HepG2 (cell line): Measurements from ENCODE around the gene OXLD1. TPM values are rescaled to one million over a fixed set of nuclear protein-coding genes. Genes with fewer than 3 reads are reported as not detected.

Experiments used
- ATAC-seq: fragments of 200-7000 bp; cut with Tn5 transposase; 3 replicates; pipeline ENCODE4 v1.9.1; 2020; ENCODE audit warnings: mild to moderate bottlenecking, moderate library complexity
- BruUV-seq: library from RNA; stranded (reverse); fragments of 400-500 nt; replicated peaks from 2 replicates; lab custom pipeline; 2021; lab: Mats Ljungman, UMichigan
- CTCF ChIA-PET: fragments of 300-600 bp; formaldehyde crosslinking; extraction: SDS; loops from one replicate; lab custom pipeline; 2021; ENCODE audit warnings: low total read pairs, inconsistent platforms, low intra/inter-chr PET ratio; lab: Yijun Ruan, JAX
- POLR2A ChIA-PET: fragments of 350-600 bp; sonication (Branson Sonifier 250); formaldehyde crosslinking; loops from one replicate; lab custom pipeline; 2020; ENCODE audit warnings: antibody characterized with exemption, inconsistent platforms; lab: Yijun Ruan, JAX
- DNase-seq: peaks from one replicate; pipeline ENCODE4 v3.0.0-alpha.2; 2015; ENCODE audit warnings: low spot score
- FAIRE-seq: peaks from 3 replicates; lab custom pipeline; 2011; peaks lifted over from hg19 to GRCh38; lab: Jason Lieb, UNC
- H2AFZ ChIP-seq: one replicate; pipeline ENCODE4 v1.6.1; 2011; ENCODE audit warnings: low read length, inconsistent platforms
- H3K27ac ChIP-seq: fragments of 300-600 bp; 3 replicates; pipeline ENCODE4 v1.8.0; 2011; ENCODE audit warnings: mixed run types, mild to moderate bottlenecking, mixed read lengths, low read length, inconsistent platforms; ENCODE audit not compliant: insufficient read depth; ENCODE audit errors: extremely low read length
- H3K27me3 ChIP-seq, 2 experiments: fragments of 200-600 bp in 1 of 2; 2 replicates in 1 of 2; 3 replicates in 1 of 2; pipeline versions ENCODE4 v1.6.0 to v1.8.0; 2011; ENCODE audit warnings: low read length in 2 of 2, mild to moderate bottlenecking in 2 of 2, moderate library complexity in 2 of 2, inconsistent platforms in 1 of 2; ENCODE audit not compliant: insufficient read depth in 2 of 2, control insufficient read depth in 1 of 2
- H3K36me3 ChIP-seq, 2 experiments: fragments of 200-600 bp in 1 of 2; replicated peaks in 1 of 2; 2 replicates in 1 of 2; 3 replicates in 1 of 2; pipeline versions ENCODE4 v1.5.1 to v1.8.0; 2011; ENCODE audit warnings: low read length in 2 of 2, inconsistent platforms in 1 of 2; ENCODE audit not compliant: insufficient read depth in 2 of 2, control insufficient read depth in 1 of 2
- H3K4me1 ChIP-seq: 2 replicates; pipeline ENCODE4 v1.5.1; 2012; ENCODE audit warnings: low read length, inconsistent platforms; ENCODE audit not compliant: insufficient read depth
- H3K4me2 ChIP-seq: 2 replicates; pipeline ENCODE4 v1.6.0; 2011; ENCODE audit warnings: low read depth, low read length, inconsistent platforms
- H3K4me3 ChIP-seq, 3 experiments: fragments of 200-600 bp in 1 of 3; sonication (generic), shearing (Covaris generic) in 1 of 3; replicated peaks in 1 of 3; 2 replicates each; pipeline ENCODE4 v1.5.1; 2011 to 2016; ENCODE audit warnings: low read length in 3 of 3, inconsistent platforms in 2 of 3, low read depth in 2 of 3, mild to moderate bottlenecking in 2 of 3, control low read depth in 1 of 3, mixed read lengths in 1 of 3; ENCODE audit not compliant: insufficient read depth in 1 of 3
- H3K79me2 ChIP-seq: one replicate; pipeline ENCODE4 v1.6.1; 2011; ENCODE audit warnings: low read length, inconsistent platforms; ENCODE audit not compliant: insufficient read depth
- H3K9ac ChIP-seq: 2 replicates; pipeline ENCODE4 v1.6.0; 2011; ENCODE audit warnings: mild to moderate bottlenecking, low read depth, low read length, inconsistent platforms; ENCODE audit not compliant: insufficient read depth
- H3K9me3 ChIP-seq: 2 replicates; pipeline ENCODE4 v1.5.1; 2012; ENCODE audit warnings: mild to moderate bottlenecking, low read length
- H4K20me1 ChIP-seq: 2 replicates; pipeline ENCODE4 v1.6.0; 2011; ENCODE audit warnings: inconsistent platforms, mild to moderate bottlenecking, low read length, moderate library complexity; ENCODE audit not compliant: insufficient read depth
- ATF7 ChIP-seq, 2 experiments: fragments of 450-650 bp in 1 of 2; sonication (generic) in 1 of 2; formaldehyde crosslinking in 1 of 2; IDR thresholded peaks; 2 replicates each; pipeline versions ENCODE4 v1.4.0 to v1.6.1; 2016 to 2020; ENCODE audit warnings: antibody characterized with exemption in 1 of 2, mild to moderate bottlenecking in 1 of 2, missing genetic modification reagents in 1 of 2
- ATRX ChIP-seq: sonication (generic); formaldehyde crosslinking; IDR thresholded peaks from 2 replicates; pipeline ENCODE4 v1.4.0; 2020; ENCODE audit warnings: missing genetic modification reagents, borderline replicate concordance
- MEIS1 ChIP-seq: sonication (generic); formaldehyde crosslinking; IDR thresholded peaks from 2 replicates; pipeline ENCODE4 v1.9.0; 2021; ENCODE audit warnings: mild to moderate bottlenecking, missing genetic modification reagents, moderate library complexity, borderline replicate concordance
- MIXL1 ChIP-seq: IDR thresholded peaks from 2 replicates; pipeline ENCODE4 v1.6.1; 2016
- NAIF1 ChIP-seq: sonication (generic); formaldehyde crosslinking; IDR thresholded peaks from 2 replicates; pipeline ENCODE4 v1.5.0; 2020; ENCODE audit warnings: mild to moderate bottlenecking, missing genetic modification reagents, borderline replicate concordance
- NR1H2 ChIP-seq: sonication (generic); formaldehyde crosslinking; IDR thresholded peaks from 2 replicates; pipeline ENCODE4 v1.8.1; 2022; ENCODE audit warnings: low read depth, missing genetic modification reagents, borderline replicate concordance
- SMARCE1 ChIP-seq: fragments of 450-650 bp; IDR thresholded peaks from 2 replicates; pipeline ENCODE4 v1.6.1; 2017; ENCODE audit warnings: borderline replicate concordance
- TARDBP ChIP-seq: sonication (generic); formaldehyde crosslinking; IDR thresholded peaks from 2 replicates; pipeline ENCODE4 v1.8.0; 2022; ENCODE audit warnings: mild to moderate bottlenecking, missing genetic modification reagents
- ZNF446 ChIP-seq: sonication (generic); formaldehyde crosslinking; IDR thresholded peaks from 2 replicates; pipeline ENCODE4 v1.5.0; 2020; ENCODE audit warnings: mild to moderate bottlenecking, missing genetic modification reagents
- ZNF761 ChIP-seq: sonication (generic); formaldehyde crosslinking; conservative IDR thresholded peaks from 2 replicates; pipeline ENCODE4 v1.4.0; 2020; ENCODE audit warnings: mild to moderate bottlenecking, missing genetic modification reagents
- WGBS: methylation state at CpG from one replicate; pipeline ENCODE4 v1.1.6; 2017; ENCODE audit warnings: low lambda C conversion rate; 5-methylcytosine and 5-hydroxymethylcytosine counted together
- in situ Hi-C: cut with HindIII; loops from 2 replicates; pipeline ENCODE4 v1.10.0; 2017; ENCODE audit warnings: low pct_unique_long_range_greater_than_20kb; ENCODE audit not compliant: extremely low pct_ligation_motif_present
- intact Hi-C: fragments of 100-400 bp; cut with micrococcal nuclease; formaldehyde crosslinking; loops from one replicate; pipeline ENCODE4 v1.10.0; 2022; ENCODE audit not compliant: unreplicated experiment
- polyA plus RNA-seq, 8 experiments: library from polyadenylated mRNA; depleted of rRNA in 3 of 8; stranded (reverse) in 7 of 8; unstranded in 1 of 8; fragments of >200 nt; fragmentation: Illumina TruSeq in 4 of 8; extraction: Trizol in 4 of 8; gene quantifications; 2 replicates each; pipeline versions ENCODE4 v1.2.1 to v1.2.3, GENCODE V29; 2011 to 2016; ENCODE audit warnings: low read depth in 4 of 8, missing spikeins in 1 of 8, mixed read lengths in 1 of 8; ENCODE audit not compliant: insufficient read depth in 1 of 8
- total RNA-seq, 5 experiments: library from RNA; depleted of rRNA; stranded (reverse); fragments of >200 nt; fragmentation: Illumina TruSeq; extraction: Trizol; gene quantifications; 2 replicates each; pipeline ENCODE4 v1.2.3, GENCODE V29; 2016; ENCODE audit warnings: low read depth in 1 of 5
- TF ChIP-seq, protein P1 (sequence below): sonication (generic); formaldehyde crosslinking; IDR thresholded peaks from 2 replicates; pipeline ENCODE4 v1.9.0; 2021; ENCODE audit warnings: missing genetic modification reagents, mild to moderate bottlenecking, borderline replicate concordance

The OXLD1 gene
- total and polyA plus RNA-seq, 2 of the 13 experiments (the other 11 are each of a cell fraction or from before 2014, with no cell fraction given), result 27.1 to 37.5 TPM

DNA sequence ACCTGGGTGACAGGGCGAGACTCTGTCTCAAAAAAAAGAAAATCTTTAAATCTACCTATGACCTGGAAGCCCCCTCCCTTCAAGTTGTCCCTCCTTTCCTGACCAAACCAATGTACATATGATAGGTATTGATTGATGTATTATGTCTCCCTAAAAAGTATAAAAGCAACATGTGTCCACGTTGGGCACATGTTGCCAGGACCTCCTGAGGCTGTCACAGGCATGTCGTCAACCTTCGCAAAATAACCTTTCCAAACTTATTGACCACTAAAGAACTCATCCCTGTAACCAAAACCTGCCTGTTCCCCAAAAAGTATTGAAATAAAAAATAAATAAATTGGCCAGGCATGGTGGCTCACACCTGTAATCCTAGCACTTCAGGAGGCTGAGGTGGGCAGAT lies 4.4 kb downstream of the OXLD1 start:
- ChIA-PET CTCF (no interaction called here), POLR2A (interaction anchor here (6.3 kb wide), 1 partner anchor 41 kb away, joined by 54 read pairs; the partner anchor contains the start of gene MRPL12)
- Histone ChIP-seq H3K9ac (no peak overlapping the region), H3K4me3 (no peak overlapping the region), H3K4me1 (peaks cover 43% of the 10 kb centered on the region), H4K20me1 (no peaks in the 10 kb centered on the region), H3K79me2 (peaks cover 13% of the 10 kb centered on the region), H3K9me3 (no peaks in the 10 kb centered on the region), H2AFZ (no peak overlapping the region), H3K27ac (no peak overlapping the region), H3K4me2 (no peak overlapping the region), H3K36me3 (no peaks in the 10 kb centered on the region), H3K27me3 (no peaks in the 10 kb centered on the region; a peak in 1 of 5 replicates)
- BruUV-seq, result no TSS peak
- TF ChIP-seq MEIS1 (CRISPR knock-in tag), result no peak
- TF ChIP-seq, protein P1, sequence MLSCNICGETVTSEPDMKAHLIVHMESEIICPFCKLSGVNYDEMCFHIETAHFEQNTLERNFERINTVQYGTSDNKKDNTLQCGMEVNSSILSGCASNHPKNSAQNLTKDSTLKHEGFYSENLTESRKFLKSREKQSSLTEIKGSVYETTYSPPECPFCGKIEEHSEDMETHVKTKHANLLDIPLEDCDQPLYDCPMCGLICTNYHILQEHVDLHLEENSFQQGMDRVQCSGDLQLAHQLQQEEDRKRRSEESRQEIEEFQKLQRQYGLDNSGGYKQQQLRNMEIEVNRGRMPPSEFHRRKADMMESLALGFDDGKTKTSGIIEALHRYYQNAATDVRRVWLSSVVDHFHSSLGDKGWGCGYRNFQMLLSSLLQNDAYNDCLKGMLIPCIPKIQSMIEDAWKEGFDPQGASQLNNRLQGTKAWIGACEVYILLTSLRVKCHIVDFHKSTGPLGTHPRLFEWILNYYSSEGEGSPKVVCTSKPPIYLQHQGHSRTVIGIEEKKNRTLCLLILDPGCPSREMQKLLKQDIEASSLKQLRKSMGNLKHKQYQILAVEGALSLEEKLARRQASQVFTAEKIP (CRISPR knock-in tag), result no peak
- no peak for TF ChIP-seq TARDBP (CRISPR knock-in tag)
- no peak for TF ChIP-seq ZNF446 (CRISPR knock-in tag)
- TF ChIP-seq ATF7 (IDR thresholded peaks at IDR 0.05), result no peak
- TF ChIP-seq ATF7 (CRISPR knock-in tag; IDR thresholded peaks at IDR 0.05), result no peak
- TF ChIP-seq SMARCE1, result no peak
- no peak for TF ChIP-seq NAIF1 (CRISPR knock-in tag)
- TF ChIP-seq ZNF761 (CRISPR knock-in tag), result no peak
- no peak for TF ChIP-seq MIXL1
- no peak for TF ChIP-seq ATRX
- no peak for TF ChIP-seq NR1H2 (CRISPR knock-in tag)
- ATAC-seq, result no peak
- intact Hi-C loops (no loop called here), in situ Hi-C loops (no loop called here)
- DNase-seq, result no peak
- no peak for FAIRE-seq
- WGBS, result 92% methylated on average over 4 of the region's 4 CpGs
